Measurements from ENCODE around the gene RAB25. TPM values are rescaled to one million over a fixed set of nuclear protein-coding genes. Genes with fewer than 3 reads are reported as not detected.

RAB25 gene
- total RNA-seq, 4 donors from 2014 or later, result 65.9 to 88.0 (median 74.1) TPM

DNA sequence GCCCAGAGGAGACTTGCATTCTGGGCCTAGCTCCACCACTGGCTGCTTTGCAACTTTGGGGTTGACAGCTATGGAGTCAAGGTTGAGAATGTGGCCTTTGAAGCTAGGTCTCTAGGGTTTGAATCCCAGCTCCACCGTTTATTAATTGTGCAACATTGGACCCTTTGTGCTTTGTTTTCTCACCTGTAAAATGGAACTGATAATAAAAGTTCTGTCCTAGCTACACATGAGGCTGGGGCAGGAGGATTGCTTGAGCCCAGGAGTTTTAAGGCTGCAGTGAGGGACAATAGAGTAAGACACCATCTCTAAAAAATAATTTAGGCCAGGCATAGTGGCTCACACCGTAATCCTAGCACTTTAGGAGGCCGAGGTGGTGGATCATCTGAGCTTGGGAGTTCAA, 38.3 kb downstream of the RAB25 start:
- Histone ChIP-seq H3K4me3 (replicated peaks in 1 of 3) (no peak overlapping the region), H3K4me1 (peaks cover 23 to 55% of the 10 kb centered on the region in 2 donors), H3K27ac (no peak overlapping the region), H3K36me3 (no peaks in the 10 kb centered on the region), H3K27me3 (no peaks in the 10 kb centered on the region), H3K9me3 (no peaks in the 10 kb centered on the region)
- WGBS, 2 donors, result 80 to 86% methylated on average over 3 of the region's 3 CpGs
- TF ChIP-seq POLR2A (IDR thresholded peaks at IDR 0.05) (no peak), CTCF (IDR thresholded peaks at IDR 0.05) (no peak)
- intact Hi-C loops (cut with DNase I), result loop anchor here (5.0 kb wide), 1 partner anchor 128 kb away; no protein-coding TSS in a partner anchor
- no peak for DNase-seq

- H3K9me3 ChIP-seq, result no peaks in the 10 kb centered on the region
- H3K4me3 ChIP-seq (replicated peaks in 1 of 3), result no peak overlapping the region
- H3K4me1 ChIP-seq, result peaks cover 29 to 66% of the 10 kb centered on the region in 2 donors
- 55 to 56% methylated on average over 4 of the region's 4 CpGs for WGBS, 2 donors
- no peaks in the 10 kb centered on the region for H3K27me3 ChIP-seq
- intact Hi-C loops (cut with DNase I), result no loop called here
- no peaks in the 10 kb centered on the region for H3K36me3 ChIP-seq
- peak; percentile 48 to 58 for DNase-seq
- peak overlapping the region in 1 of 3 donors; percentile 13 for H3K27ac ChIP-seq
- TF ChIP-seq POLR2A (IDR thresholded peaks at IDR 0.05) (no peak), CTCF (IDR thresholded peaks at IDR 0.05) (no peak)
Observed at GRCh38 chr1:156100205-156100995, 39.4 kb downstream of the RAB25 start.

- H3K4me1 ChIP-seq, result peaks cover 38 to 72% of the 10 kb centered on the region in 2 donors
- H3K9me3 ChIP-seq, result no peaks in the 10 kb centered on the region
- no peak for DNase-seq
- no peaks in the 10 kb centered on the region for H3K36me3 ChIP-seq
- WGBS, 2 donors, result 61 to 70% methylated on average over 6 of the region's 6 CpGs
- TF ChIP-seq CTCF (IDR thresholded peaks at IDR 0.05), result no peak
- TF ChIP-seq POLR2A (IDR thresholded peaks at IDR 0.05), result no peak
- peak overlapping the region in 2 of 3 donors; percentile 97 to 98 for H3K27ac ChIP-seq
- no peak overlapping the region for H3K4me3 ChIP-seq (replicated peaks in 1 of 3)
- intact Hi-C loops (cut with DNase I), result no loop called here
- H3K27me3 ChIP-seq, result no peaks in the 10 kb centered on the region
Observed at GRCh38 chr1:156101880-156102279, 40.9 kb downstream of the RAB25 start.

GRCh38 chr1:156102633-156103511, 41.9 kb downstream of the RAB25 start:
- Histone ChIP-seq H3K9me3 (no peaks in the 10 kb centered on the region), H3K4me1 (peaks cover 45 to 74% of the 10 kb centered on the region in 2 donors), H3K4me3 (replicated peaks in 1 of 3) (no peak overlapping the region), H3K27me3 (no peaks in the 10 kb centered on the region), H3K36me3 (no peaks in the 10 kb centered on the region), H3K27ac (peak overlapping the region; percentile 95 to 98 (median 97))
- DNase-seq, result no peak
- 69 to 70% methylated on average over 16 of the region's 16 CpGs for WGBS, 2 donors
- no peak for TF ChIP-seq CTCF (IDR thresholded peaks at IDR 0.05)
- intact Hi-C loops (cut with DNase I), result no loop called here

Measured in thyroid gland (tissue), 4 donors.